ENCODE measurements around the gene RPL3.
A peak's percentile ranks its signal among the peaks of the same experiment; 100 is the strongest.

Gene RPL3

DNA sequence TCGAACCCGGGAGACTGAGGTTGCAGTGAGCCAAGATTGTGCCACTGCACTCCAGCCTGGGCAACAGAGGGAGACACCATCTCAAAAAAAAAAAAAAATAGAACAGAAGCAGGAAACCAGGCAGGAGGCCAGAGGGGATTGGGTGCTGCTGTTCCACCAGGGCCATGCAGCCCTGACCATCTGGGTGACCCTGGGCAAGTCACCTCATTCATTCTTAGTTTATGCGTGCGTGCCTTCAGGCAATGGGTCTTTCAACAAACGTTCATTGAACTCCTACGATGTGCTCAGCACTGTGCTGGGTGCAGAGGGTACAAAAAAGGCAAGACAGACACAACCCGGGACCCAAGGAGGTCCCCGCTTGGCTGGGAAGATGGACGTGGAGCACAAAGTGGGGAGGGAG lies 18.3 kb downstream of the RPL3 start:
- DNase-seq: no peak

DNA sequence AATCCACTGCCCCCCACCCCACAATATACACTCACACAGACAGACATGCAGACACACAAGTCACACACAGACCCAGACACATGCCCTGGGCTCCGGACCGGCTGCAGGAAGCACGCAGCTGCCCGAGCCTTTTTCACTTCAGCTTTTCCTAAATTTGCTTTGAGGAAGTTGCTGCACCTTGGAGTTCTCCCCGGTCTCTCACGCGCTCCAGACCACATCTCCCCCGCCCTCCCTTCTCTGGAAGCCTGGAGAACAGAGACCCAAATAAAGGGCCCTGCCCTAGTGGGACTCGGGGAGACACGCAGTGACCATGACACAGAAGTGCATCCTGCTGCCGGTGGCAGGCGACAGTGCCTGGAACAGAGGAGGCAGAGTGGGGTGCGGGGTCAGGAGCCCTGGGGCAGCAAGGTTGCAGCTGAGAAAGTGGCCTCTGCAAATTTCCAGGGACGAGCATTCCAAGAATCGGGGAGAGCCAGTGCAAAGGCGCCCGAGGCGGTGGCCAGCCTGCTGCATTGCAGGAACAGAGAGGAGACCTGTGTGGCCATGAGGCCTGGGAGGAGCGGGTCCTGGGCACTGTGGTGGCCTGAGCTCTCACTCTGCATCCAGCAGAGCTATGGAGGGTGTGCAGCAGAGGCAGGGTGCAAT lies 19.1 kb downstream of the RPL3 start:
- DNase-seq: peak in 29 of 56 donors; percentile 14 to 72 (median 39)

DNA sequence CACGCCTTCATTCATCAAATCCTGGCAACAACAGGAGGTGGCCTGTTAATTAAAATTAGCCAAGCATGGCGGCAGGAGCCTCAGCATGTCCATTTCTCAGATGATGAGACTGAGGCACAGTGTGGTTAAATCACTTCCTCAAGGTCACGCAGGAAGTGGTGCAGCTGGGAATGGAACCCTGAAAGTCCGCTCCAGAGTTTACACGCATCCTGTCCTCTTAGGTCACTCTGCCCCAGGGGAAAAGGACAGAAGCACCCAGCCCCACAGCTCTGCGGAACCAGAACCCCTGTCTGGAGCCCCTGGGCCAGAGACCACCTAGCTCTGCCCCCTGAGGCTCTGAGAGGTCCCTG lies 19.6 kb downstream of the RPL3 start:
- peak in 1 of 56 donors; percentile 62 for DNase-seq

DNA sequence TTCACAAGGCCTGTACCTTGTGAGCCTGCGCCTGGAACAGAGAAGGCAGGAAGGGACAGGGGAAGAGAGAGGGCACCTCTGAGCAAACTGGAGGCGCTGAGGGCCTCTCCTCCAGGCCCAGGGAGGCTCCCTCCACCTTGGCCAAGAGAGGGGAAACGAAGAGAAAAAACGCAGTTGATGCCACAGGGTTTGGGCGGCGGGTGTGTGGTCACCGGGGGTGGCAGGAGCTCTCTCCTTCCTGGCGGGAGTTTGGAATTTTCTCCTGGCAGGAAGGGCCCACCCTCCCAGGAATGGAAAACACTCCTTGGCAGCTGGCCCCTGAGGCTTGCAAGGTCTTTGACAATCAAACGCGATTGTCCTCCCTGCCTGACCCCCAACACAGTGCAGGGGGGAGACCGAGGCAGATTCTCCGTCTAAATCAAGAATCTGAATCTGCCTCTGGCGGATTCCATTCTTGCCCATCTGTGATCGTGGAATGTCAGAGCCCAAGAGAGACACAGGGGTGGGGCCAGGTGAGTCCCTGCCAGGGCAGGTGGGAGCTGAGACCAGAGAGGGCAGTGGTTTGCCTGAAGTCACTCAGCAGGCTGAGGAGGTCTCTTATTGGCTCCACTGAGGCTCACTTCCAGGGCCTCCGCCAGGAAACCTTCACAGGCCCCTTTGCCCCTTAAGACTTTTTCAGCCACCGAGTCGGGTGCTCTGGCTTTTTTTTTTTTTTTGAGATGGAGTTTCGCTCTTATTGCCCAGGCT lies 21.0 kb downstream of the RPL3 start:
- DNase-seq: no peak

DNA sequence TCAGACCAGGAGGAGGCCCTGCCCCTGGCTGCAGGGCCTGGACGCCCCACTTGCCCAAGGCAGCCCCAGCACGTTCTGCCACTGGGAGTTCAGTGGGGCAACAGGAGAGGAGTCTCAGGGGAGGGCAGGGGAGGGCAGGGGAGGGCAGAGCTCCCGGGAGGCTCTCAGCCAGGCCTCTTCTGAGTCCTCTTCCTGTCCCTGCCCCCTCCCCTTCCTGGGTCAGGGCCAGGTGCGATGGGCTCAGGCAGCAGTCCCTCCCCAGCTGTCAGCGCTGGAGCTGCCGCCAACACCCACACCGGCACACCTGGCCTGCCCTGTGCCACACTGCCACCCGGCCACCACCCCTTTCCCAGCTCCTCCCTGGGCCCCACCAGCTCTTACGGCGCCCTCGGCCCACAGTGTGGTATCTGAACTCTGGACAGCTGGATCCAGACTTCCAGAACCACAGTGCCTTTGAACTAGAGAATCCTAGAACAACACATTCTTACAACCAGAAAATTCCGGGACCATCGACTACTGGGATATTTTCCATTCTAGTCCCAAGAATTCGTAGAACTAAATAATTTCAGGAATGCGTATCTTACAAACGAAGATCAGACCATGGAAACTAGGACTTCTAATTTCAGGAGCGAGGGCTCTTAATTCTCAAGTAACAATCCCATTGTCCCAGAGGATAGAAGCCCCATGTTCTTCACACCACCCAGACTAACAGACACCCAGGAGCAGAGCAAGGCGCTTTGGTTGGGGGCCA lies 21.8 kb downstream of the RPL3 start:
- DNase-seq: no peak

DNA sequence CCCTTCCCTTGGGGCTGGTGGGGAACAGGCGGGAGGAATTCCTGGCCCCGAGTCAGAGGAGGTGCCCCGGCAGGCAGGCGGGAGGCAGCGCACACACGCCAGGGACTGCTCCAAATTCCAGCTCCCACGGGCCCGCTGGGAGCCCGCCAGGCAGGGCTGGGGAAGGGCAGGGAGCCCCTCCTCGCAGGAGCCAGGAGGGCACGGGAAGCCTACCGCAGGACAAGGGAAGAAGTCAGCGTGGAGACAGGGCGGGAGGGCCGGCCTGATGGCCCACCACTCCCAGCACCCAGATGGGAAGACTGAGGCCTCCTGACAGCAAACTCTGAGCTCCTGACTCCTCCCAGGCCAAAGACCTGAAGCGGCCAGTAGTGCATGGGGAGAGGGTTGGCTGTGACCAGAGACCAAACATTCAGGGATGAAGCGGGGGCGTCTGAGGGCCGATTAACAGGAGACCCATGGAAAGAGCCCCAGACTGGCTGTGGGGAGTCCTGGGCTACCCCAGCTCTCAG lies 22.4 kb downstream of the RPL3 start:
- no peak for DNase-seq

DNA sequence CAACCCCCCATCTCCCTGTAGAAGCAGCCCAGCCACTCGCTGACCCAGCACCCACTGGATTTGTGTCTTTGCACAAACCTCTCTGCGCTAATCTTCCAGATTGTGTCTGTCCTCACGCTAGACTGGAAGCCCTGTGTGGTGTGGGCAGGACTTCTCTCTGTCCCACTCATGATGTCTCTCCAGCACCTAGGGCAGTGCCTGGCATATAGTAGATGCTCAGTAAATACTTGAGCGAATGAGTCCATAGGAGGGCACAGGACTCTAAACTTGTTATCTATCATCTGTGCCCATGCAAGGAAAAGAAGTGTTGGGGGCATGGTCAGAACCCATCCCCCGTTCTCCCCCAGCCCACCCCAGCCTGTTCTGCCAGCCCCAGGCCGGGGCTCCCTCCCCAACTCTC lies 22.9 kb downstream of the RPL3 start:
- no peak for DNase-seq

DNA sequence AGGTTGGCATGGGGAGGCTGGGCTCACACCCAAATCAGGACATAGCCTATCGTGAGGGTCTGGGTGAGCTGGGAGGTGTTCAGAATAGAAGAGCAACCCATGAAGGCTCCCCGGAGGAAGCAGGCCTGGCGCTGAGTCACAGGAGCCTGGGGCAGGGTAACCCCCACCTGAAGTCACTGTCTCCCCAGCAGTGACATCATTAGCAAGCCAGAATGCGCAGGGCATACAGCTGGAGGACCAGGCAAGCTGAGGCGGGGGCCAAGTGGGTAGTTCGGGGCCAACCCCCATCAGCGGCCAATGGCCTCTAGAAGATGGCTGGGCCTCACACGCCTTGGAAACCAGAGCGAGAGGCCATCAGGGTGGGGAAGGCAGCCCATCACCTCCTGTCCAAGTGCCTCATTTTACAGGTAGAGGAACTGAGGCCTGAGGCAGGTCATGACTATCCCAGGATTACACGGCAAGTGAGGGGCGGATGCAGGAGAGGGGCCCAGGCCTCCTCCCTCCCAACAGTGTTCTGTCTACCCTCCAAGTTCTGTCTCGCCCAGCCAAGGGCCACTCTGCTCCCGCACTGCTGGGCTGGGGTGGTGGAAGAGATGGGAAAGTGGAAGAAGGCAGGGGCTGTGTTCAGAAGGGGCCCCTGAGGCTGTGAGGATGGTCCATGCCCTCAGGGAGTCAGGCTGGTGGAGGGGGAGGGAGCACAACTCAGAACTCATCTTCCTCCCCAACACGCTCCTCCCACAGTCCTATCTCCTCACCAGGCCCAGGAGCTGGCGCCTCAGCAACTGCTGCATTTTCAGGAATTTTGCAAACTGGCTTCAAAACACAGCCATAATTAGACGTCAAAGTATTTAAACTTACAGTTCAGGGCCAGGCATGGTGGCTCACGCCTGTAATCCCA lies 24.6 kb downstream of the RPL3 start:
- DNase-seq: no peak

DNA sequence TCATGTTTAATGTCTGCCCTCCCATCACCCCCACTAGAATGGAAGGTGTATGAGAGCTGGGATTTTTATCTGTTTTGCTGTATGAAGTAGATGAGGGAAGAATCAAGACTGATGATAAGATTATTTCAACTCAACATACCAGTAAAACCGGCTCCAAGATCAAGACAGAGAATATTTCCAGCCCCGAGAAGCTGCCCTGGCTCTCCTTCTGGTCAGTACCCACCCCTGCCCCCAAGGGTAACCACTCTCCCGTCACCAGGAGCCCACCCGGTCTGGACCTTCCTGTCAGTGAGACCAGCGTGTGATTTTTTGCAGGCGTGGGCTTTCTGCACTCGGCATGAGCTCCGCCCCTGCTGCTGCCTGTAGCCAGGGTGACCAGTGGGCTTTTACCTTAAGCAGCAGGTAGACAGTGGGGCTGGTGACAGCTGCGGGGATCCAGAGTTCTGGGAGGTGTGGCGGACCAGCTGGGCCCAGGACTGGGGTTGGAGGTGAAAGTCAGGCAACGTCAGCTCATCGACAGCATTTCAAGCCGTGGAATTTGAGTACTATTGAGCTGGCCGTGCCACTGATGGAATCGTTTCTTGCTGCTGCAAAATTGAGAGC lies 25.6 kb downstream of the RPL3 start:
- no peak for DNase-seq

DNA sequence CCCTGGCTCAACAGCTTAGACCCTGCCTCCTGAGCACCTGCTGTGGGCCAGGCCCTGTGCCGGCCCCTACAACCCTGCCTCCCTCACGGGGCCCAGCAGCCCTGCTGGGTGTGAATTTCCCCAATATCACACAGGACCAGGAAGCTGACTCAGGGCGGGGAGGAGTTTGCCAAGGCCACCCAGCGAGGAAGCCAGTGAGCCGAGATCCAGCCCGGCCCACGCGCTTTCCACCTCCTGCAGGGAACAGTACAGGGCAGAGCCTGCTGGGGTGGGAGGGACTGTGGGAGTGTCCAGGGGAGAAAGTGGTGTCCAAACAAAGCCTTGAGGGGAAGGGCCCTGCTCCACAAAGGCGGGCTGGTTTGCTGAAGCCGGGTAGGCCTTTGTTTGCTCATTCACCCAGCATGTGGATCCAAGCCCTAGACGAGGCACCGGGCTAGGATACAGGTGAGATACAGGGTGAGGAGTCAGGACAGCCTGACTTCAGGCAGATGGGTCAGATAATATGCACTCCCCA lies 26.8 kb downstream of the RPL3 start:
- peak in 38 of 56 donors; percentile 11 to 72 (median 34) for DNase-seq

DNA sequence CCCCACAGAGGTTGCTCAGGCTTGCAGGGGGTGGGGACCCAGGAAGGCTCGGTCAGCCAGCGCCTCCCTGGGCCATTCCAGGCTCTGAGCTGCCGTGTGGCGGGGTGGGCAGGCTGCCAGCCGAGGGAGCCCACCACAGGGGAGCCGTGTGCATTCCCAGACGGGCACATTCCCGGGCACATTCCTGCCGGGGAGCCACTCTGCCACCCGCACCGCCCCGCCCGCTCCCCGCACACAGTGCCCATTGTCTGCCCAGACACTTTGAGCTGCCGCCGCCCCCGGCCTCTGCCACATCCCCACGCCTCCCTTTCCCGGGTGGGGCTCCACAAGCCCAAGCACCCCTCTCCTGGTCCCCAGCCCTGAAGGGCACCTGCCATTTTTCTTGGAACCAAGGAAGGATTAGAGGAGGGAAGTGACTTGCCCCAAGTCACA lies 27.4 kb downstream of the RPL3 start:
- no peak for DNase-seq

DNA sequence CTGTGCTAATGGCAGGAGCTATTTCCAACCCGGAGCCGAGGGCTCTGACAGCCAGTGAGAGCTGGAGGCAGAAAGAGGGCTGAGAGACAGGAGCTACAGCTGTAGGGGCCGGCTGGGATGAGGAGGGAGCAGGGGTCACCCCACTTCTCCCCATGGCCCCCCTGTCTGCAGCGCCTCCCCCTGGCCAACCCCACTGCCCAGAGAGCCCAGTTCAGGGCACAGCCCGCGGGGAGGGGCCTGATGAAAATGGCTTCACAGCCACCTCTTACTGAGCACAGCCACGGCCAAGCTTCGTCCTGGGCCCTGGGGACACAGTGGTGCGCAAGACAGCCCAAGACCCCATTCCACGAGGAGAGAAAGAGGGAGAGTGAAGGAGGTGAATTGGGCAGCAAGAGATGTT lies 27.9 kb downstream of the RPL3 start:
- DNase-seq: no peak

DNA sequence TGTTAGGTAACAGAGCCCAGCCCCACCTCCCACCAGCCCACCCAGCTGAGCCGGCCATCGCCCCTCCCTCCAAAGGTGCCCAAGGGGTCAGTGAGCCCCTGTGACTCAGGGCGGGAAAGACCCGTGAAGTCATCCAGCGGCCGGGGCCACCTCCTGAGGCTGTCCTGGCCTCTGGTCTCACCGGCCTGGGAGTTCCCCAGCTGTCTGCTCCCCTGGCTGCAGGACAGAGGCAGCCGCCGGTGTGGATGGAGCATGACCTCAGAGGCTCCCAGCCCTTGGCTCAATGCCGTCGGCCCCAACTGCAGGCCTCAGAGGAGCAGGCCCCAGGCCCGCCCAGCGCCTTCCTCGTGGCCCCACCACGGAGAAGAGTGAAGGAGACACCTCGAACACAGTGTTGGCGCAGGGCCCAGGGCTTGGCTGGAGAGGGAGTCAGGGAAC lies 28.7 kb downstream of the RPL3 start:
- DNase-seq: no peak

DNA sequence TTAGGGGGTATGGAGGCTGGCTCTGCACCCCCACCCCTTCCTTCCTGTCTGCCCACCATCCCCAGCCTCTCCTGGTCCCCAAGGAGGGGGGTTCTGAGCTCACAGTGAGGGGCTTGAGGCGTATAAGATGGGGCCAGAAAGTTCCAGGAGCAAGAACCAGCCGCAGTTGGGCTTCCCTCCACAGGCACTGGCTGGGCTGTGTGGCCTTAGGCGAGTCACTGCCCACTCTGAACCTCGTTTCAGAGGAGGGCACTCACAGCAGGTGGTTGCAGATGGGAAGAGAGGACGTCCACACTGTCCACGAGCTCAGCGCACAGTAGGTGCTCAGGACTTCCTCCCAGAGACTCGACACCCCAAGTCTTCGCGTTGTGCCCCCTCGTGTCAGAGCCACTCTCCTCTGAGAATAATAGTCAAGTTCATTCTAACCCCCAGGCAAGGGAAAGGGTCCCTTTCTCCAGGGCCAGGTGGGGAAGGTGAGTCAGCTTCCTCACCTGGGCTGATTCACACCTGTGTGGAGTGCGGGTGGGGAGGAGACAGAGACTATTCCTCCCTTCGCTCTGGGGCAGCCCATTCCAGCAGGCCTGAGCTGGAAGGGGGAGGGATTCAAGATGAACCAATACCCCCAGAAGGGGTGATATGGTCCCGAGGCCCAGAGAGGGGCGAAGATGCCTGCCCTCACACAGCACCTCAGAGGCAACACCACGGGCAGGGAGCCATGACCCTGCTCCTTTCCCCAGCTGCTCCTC lies 29.3 kb downstream of the RPL3 start:
- DNase-seq: no peak

DNA sequence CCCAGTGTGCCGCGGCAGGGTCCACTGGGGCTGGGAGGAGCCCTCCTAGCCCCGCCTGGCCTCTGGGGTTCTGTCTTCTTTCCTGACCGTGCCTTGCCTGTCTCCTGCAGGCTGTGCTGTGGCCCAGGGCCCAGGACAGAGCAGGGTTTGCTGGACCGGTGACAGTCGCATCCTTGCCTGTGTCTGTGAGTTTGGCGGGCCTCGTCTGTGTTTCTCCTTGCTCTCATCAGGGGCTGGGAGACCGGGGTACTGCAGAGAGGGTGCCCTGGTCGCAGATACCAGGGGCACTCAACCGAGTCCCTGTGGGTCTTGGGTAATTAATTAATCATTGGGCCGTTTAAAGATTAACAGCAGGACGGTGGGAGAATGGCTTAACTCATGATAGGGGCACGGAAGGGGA lies 29.9 kb downstream of the RPL3 start:
- no peak for DNase-seq

DNA sequence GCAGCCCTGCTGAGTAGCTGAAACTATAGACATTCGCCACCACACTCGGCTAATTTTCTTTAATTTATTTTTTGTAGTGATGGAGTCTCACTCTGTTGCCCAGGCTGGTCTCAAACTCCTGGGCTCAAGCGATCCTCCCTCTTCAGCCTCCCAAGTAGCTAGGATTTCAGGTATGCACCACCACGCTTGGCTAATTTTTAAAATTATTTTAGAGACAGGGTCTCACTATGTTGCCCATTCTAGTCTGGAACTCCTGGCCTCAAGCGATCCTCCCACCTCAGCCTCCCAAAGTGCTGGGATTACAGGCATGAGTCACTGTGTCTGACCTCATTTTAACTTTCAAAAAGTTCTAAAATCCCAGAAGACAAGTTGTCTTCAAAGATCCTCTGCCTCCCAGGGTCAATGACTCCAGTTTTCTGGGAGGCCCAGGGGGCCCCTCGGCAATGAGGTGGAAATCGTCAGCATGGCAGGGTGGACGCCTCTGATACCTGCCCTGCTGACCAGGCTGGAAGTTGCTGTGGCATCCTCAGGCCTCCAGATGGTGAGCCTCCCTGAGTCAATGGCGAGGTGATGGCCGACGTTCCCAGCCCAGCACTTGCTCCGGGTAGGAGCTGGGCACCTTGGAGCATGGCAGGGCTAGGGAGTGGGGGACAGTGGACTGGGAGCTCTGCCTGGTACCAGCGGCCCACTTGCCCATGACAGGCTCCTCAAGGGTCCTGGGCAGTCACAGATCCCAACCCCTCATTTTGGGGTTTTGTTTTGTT lies 31.1 kb downstream of the RPL3 start:
- DNase-seq: no peak

DNA sequence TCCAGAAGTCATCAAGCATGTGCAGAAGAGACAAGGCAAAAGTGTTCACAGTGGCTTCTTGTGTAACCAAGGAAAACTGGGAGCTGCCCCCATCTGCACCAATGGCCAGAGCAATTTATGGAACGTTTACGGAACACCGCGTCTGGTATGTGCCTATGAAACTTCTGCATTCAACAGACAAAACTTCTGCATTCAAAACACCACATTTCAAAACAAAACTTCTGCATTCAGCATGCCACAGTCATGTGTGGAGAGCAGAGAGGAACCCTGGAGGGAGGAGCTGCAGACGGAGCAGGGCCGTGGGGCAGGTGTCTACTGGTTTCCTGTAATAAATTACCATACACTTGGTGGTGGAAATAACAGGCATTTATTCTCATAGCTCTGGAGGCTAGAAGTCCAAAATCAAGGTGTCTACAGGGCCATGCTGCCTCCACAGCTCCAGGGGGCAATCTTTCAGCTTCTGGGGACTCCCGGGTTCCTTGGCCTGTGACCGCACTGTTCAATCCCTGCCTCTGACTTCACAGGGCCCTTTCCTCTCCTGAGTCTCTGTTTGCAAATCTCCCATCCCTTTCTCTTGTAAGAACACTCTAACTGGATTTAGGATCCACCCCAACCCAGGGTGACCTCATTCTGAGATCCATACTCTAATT lies 32.2 kb downstream of the RPL3 start:
- DNase-seq: peak in 8 of 56 donors; percentile 11 to 50 (median 24)

DNA sequence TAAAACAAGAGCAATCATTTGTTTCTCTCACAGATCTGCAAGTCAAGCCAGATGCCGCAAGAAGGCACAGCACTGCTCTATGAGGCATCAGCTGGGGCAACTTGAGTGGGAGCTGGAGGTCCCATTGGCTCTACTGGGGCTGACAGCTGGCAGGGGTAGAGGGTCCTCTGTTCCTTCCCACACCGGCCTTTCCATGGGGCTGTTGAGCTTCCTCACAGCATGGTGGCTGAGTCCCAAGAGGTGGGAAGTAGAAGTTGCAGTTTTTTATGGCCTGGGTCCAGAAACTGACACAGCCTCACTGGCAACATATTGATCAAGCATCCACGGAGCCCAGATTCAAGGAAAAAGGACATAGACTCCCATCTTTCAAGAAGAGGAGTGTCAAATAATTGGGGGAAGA lies 34.4 kb downstream of the RPL3 start:
- no peak for DNase-seq
